Peyer's patch (tissue), 4 donors: Measurements from ENCODE around the gene C9orf43. TPM values are rescaled to one million over a fixed set of nuclear protein-coding genes. Genes with fewer than 3 reads are reported as not detected.
"Not testable (repeated sequence)": the region's sequence is repeated elsewhere in the genome, so short reads cannot be mapped to it uniquely, and the experiment has no call there.

Experiments used
- DNase-seq, 3 donors: peaks; one replicate each; pipeline ENCODE4 v3.0.0-alpha.2; 2017 to 2019
- H3K27ac ChIP-seq, 4 donors: fragments of 200-600 bp; sonication (generic); one replicate each; pipeline ENCODE4 v1.5.1; 2016 to 2019
- H3K27me3 ChIP-seq, 2 donors: fragments of 200-600 bp; sonication (generic); one replicate each; pipeline ENCODE4 v1.5.1; 2019
- H3K36me3 ChIP-seq, 3 donors: fragments of 200-600 bp; sonication (generic); one replicate each; pipeline ENCODE4 v1.5.1; 2016 to 2019
- H3K4me1 ChIP-seq, 4 donors: fragments of 200-600 bp; sonication (generic); one replicate each; pipeline ENCODE4 v1.5.1; 2016 to 2019
- H3K4me3 ChIP-seq, 4 donors: fragments of 200-600 bp; sonication (generic); 1 replicate in 3 of 4; 2 replicates in 1 of 4; pipeline ENCODE4 v1.5.1; 2016 to 2019; ENCODE audit warnings: mild to moderate bottlenecking in 1 of 4
- H3K9me3 ChIP-seq, 4 donors: fragments of 200-600 bp; sonication (generic); one replicate each; pipeline ENCODE4 v1.5.1; 2016 to 2019; ENCODE audit warnings: mild to moderate bottlenecking in 1 of 4
- POLR2A ChIP-seq, 2 donors: fragments of 450-650 bp; IDR thresholded peaks; one replicate each; pipeline ENCODE4 v1.5.1; 2017; ENCODE audit warnings: antibody characterized with exemption in 2 of 2, mild to moderate bottlenecking in 2 of 2, moderate library complexity in 2 of 2
- total RNA-seq, 4 donors: library from RNA; depleted of rRNA; stranded (reverse); fragments of >200 nt; gene quantifications; one replicate each; pipeline ENCODE4 v1.1.0, GENCODE V29; 2016
- TF ChIP-seq, protein P1 (sequence below), 6 experiments: fragments of 450-650 bp in 4 of 6; fragments of 200-600 bp in 2 of 6; sonication (generic) in 1 of 6; IDR thresholded peaks; one replicate each; pipeline ENCODE4 v1.5.1; 2017 to 2019; ENCODE audit warnings: antibody characterized with exemption in 6 of 6, mild to moderate bottlenecking in 3 of 6, moderate library complexity in 1 of 6

The C9orf43 gene
- total RNA-seq, 4 donors from 2014 or later, result 1.1 to 5.0 (median 1.2) TPM; not detected in 1

DNA sequence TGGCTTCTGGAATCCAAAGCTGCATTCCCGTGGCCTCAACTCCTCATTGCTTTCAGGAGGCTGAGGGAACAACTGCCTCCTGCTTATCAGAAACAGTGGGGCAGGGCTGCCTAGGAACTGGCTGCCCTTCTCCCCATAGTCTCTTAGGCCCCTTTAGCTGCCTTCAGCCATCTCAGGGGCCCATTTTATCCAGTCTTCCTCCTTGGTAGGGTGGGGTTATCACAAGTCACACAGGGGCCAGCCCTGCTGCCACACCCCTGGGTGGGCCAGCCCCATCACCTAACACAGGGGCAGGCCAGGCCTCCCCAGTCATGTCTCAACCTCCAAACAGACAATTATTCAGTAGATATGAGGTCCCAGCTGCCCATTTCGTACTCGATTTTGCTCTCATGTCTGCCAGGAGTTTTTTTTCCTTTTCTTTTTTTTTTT, 13.3 kb upstream of the C9orf43 start:
- H3K4me1 ChIP-seq, result peaks cover 0 to 35% (median 9%) of the 10 kb centered on the region in 4 donors
- DNase-seq, result no peak
- no peaks in the 10 kb centered on the region for H3K9me3 ChIP-seq
- H3K4me3 ChIP-seq, result no peak overlapping the region
- no peak overlapping the region for H3K27ac ChIP-seq
- H3K36me3 ChIP-seq, result peaks cover 0 to 17% (median 0%) of the 10 kb centered on the region in 3 donors
- TF ChIP-seq POLR2A (IDR thresholded peaks at IDR 0.05), result no peak
- TF ChIP-seq, protein P1, sequence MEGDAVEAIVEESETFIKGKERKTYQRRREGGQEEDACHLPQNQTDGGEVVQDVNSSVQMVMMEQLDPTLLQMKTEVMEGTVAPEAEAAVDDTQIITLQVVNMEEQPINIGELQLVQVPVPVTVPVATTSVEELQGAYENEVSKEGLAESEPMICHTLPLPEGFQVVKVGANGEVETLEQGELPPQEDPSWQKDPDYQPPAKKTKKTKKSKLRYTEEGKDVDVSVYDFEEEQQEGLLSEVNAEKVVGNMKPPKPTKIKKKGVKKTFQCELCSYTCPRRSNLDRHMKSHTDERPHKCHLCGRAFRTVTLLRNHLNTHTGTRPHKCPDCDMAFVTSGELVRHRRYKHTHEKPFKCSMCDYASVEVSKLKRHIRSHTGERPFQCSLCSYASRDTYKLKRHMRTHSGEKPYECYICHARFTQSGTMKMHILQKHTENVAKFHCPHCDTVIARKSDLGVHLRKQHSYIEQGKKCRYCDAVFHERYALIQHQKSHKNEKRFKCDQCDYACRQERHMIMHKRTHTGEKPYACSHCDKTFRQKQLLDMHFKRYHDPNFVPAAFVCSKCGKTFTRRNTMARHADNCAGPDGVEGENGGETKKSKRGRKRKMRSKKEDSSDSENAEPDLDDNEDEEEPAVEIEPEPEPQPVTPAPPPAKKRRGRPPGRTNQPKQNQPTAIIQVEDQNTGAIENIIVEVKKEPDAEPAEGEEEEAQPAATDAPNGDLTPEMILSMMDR (IDR thresholded peaks at IDR 0.05), result no peak
- H3K27me3 ChIP-seq, result no peaks in the 10 kb centered on the region

- Histone ChIP-seq H3K9me3 (no peaks in the 10 kb centered on the region), H3K4me1 (peaks cover 0 to 35% (median 9%) of the 10 kb centered on the region in 4 donors), H3K27ac (no peak overlapping the region), H3K27me3 (no peaks in the 10 kb centered on the region), H3K36me3 (peaks cover 0 to 5% (median 0%) of the 10 kb centered on the region in 3 donors), H3K4me3 (no peak overlapping the region)
- DNase-seq, result no peak
- TF ChIP-seq, protein P1 (IDR thresholded peaks at IDR 0.05), result no peak
- no peak for TF ChIP-seq POLR2A (IDR thresholded peaks at IDR 0.05)
Observed at GRCh38 chr9:113398796-113399195, 11.8 kb upstream of the C9orf43 start.

DNA sequence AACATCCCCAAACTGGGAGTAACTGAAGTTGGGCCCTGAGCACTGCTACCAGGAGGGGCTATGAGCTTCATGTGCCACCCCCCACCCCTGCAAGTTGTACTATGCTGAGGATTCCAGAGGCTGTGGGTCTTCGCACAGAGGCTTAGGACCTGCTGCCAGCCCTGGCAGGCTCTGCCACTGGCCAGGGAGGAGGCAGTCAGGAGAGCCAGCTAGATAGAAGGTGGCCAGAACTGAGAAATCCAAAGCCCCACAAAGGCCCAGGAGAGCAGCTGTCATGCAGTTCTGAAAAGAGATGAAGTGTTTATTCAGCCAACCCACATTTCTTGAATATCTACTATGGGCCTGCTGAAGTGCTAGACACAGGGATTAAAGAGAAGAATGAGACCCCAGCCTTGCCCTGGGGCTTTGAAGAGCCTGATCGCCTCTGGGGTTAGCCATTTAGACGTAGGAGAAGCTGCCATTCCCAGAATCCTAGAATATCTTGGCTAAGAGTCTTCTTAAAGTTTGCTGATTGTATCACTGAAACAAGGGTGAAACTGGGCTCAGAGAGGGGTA, 10.8 kb upstream of the C9orf43 start:
- TF ChIP-seq, protein P1 (IDR thresholded peaks at IDR 0.05), result no peak
- no peak for TF ChIP-seq POLR2A (IDR thresholded peaks at IDR 0.05)
- Histone ChIP-seq H3K9me3 (no peaks in the 10 kb centered on the region), H3K36me3 (no peaks in the 10 kb centered on the region), H3K4me1 (peaks cover 0 to 35% (median 9%) of the 10 kb centered on the region in 4 donors), H3K27me3 (no peaks in the 10 kb centered on the region), H3K4me3 (peak overlapping the region in 1 of 4 donors; percentile 80), H3K27ac (no peak overlapping the region)
- DNase-seq, result no peak

GRCh38 chr9:113401027-113401792, 9.3 kb upstream of the C9orf43 start, which contains the start of gene ALAD:
Gene ALAD, minus strand, starts transcription at chr9:113401284. Its CDS starts 7,725 bp downstream, at chr9:113393559.
- Histone ChIP-seq H3K27me3 (no peaks in the 10 kb centered on the region), H3K9me3 (no peaks in the 10 kb centered on the region), H3K27ac (peak within 1 kb of the TSS; percentile 61 to 85 (median 68)), H3K4me1 (peaks cover 0 to 30% (median 9%) of the 10 kb centered on the region in 4 donors), H3K4me3 (peak within 1 kb of the TSS; percentile 72 to 82 (median 79)), H3K36me3 (no peaks in the 10 kb centered on the region)
- peak; percentile 76 to 79 for TF ChIP-seq POLR2A (IDR thresholded peaks at IDR 0.05)
- TF ChIP-seq, protein P1 (IDR thresholded peaks at IDR 0.05), result peak; percentile 90 to 98 (median 96)
- DNase-seq, result peak; percentile 99 to 100 (median 100)

- peaks cover 0 to 12% (median 0%) of the 10 kb centered on the region in 3 donors for H3K36me3 ChIP-seq
- H3K27me3 ChIP-seq, result no peaks in the 10 kb centered on the region
- no peaks in the 10 kb centered on the region for H3K9me3 ChIP-seq
- no peak overlapping the region for H3K27ac ChIP-seq
- no peak overlapping the region for H3K4me3 ChIP-seq
- no peak for DNase-seq
- TF ChIP-seq, protein P1 (IDR thresholded peaks at IDR 0.05), result no peak
- TF ChIP-seq POLR2A (IDR thresholded peaks at IDR 0.05), result no peak
- H3K4me1 ChIP-seq, result peaks cover 0 to 31% (median 9%) of the 10 kb centered on the region in 4 donors
Observed at GRCh38 chr9:113403646-113404045, 6.9 kb upstream of the C9orf43 start.

- H3K27me3 ChIP-seq, H3K9me3 ChIP-seq, DNase-seq, H3K27ac ChIP-seq, H3K4me3 ChIP-seq: not testable (repeated sequence)
- Histone ChIP-seq H3K4me1 (peaks cover 0 to 25% (median 7%) of the 10 kb centered on the region in 4 donors), H3K36me3 (peaks cover 0 to 15% (median 0%) of the 10 kb centered on the region in 3 donors)
Observed at GRCh38 chr9:113406353-113406752, 4.2 kb upstream of the C9orf43 start.
